HEK293 (cell line): ENCODE results near the gene POLD2.

ENCODE experiments used
- KLF1 ChIP-seq: fragments of 450-650 bp; formaldehyde crosslinking; IDR thresholded peaks from 2 replicates; pipeline ENCODE4 v1.5.1; 2016; ENCODE audit warnings: missing biosample characterization, missing genetic modification characterization
- TCF7L2 ChIP-seq: IDR thresholded peaks from 2 replicates; pipeline ENCODE4 v1.6.1; 2011; ENCODE audit warnings: low read depth, mild to moderate bottlenecking, inconsistent platforms, low read length, moderate library complexity, borderline replicate concordance
- ZBTB17 ChIP-seq: fragments of 450-650 bp; formaldehyde crosslinking; IDR thresholded peaks from 2 replicates; pipeline ENCODE4 v1.5.1; 2016; ENCODE audit warnings: missing biosample characterization, missing genetic modification characterization
- ZBTB7A ChIP-seq: fragments of 450-650 bp; formaldehyde crosslinking; IDR thresholded peaks from 2 replicates; pipeline ENCODE4 v1.5.1; 2016; ENCODE audit warnings: low read depth, missing biosample characterization, missing genetic modification characterization
- ZNF174 ChIP-seq: fragments of 450-650 bp; formaldehyde crosslinking; IDR thresholded peaks from 2 replicates; pipeline ENCODE4 v1.5.0; 2017; ENCODE audit warnings: missing biosample characterization, mild to moderate bottlenecking, missing genetic modification characterization
- ZNF274 ChIP-seq, 2 experiments: fragments of 200-500 bp in 1 of 2; fragments of 450-650 bp in 1 of 2; sonication (Bioruptor generic) in 1 of 2; formaldehyde crosslinking in 1 of 2; IDR thresholded peaks; 2 replicates each; pipeline versions ENCODE4 v1.5.1 to v1.6.1; 2014 to 2016; ENCODE audit warnings: borderline replicate concordance in 1 of 2, inconsistent platforms in 1 of 2, low read length in 1 of 2, missing biosample characterization in 1 of 2, missing genetic modification characterization in 1 of 2
- ZNF501 ChIP-seq: fragments of 450-650 bp; formaldehyde crosslinking; IDR thresholded peaks from 2 replicates; pipeline ENCODE4 v1.5.1; 2016; ENCODE audit warnings: missing biosample characterization, missing genetic modification characterization
- ZNF548 ChIP-seq: fragments of 450-650 bp; formaldehyde crosslinking; IDR thresholded peaks from 2 replicates; pipeline ENCODE4 v1.5.1; 2016; ENCODE audit warnings: missing biosample characterization, missing genetic modification characterization
- ZNF555 ChIP-seq: fragments of 450-650 bp; formaldehyde crosslinking; conservative IDR thresholded peaks from 2 replicates; pipeline ENCODE4 v1.5.1; 2017; ENCODE audit warnings: missing biosample characterization, mild to moderate bottlenecking, missing genetic modification characterization, inconsistent platforms
- ZNF610 ChIP-seq: fragments of 450-650 bp; formaldehyde crosslinking; IDR thresholded peaks from 2 replicates; pipeline ENCODE4 v1.5.1; 2016; ENCODE audit warnings: missing biosample characterization, missing genetic modification characterization, borderline replicate concordance
- ZSCAN23 ChIP-seq: fragments of 450-650 bp; formaldehyde crosslinking; IDR thresholded peaks from 2 replicates; pipeline ENCODE4 v1.5.1; 2016; ENCODE audit warnings: missing biosample characterization, missing genetic modification characterization
- TF ChIP-seq, protein P1 (sequence below): fragments of 450-650 bp; formaldehyde crosslinking; IDR thresholded peaks from 2 replicates; pipeline ENCODE4 v1.5.1; 2016; ENCODE audit warnings: missing biosample characterization, missing genetic modification characterization
- TF ChIP-seq, protein P2 (sequence below): fragments of 450-650 bp; formaldehyde crosslinking; IDR thresholded peaks from 2 replicates; pipeline ENCODE4 v1.5.1; 2016; ENCODE audit warnings: missing biosample characterization, missing genetic modification characterization

- TF ChIP-seq TCF7L2: no peak
- TF ChIP-seq ZBTB17 (tag by site-specific recombination): no peak
- no peak for TF ChIP-seq KLF1 (tag by site-specific recombination)
- TF ChIP-seq, protein P1, sequence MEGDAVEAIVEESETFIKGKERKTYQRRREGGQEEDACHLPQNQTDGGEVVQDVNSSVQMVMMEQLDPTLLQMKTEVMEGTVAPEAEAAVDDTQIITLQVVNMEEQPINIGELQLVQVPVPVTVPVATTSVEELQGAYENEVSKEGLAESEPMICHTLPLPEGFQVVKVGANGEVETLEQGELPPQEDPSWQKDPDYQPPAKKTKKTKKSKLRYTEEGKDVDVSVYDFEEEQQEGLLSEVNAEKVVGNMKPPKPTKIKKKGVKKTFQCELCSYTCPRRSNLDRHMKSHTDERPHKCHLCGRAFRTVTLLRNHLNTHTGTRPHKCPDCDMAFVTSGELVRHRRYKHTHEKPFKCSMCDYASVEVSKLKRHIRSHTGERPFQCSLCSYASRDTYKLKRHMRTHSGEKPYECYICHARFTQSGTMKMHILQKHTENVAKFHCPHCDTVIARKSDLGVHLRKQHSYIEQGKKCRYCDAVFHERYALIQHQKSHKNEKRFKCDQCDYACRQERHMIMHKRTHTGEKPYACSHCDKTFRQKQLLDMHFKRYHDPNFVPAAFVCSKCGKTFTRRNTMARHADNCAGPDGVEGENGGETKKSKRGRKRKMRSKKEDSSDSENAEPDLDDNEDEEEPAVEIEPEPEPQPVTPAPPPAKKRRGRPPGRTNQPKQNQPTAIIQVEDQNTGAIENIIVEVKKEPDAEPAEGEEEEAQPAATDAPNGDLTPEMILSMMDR (tag by site-specific recombination): no peak
- TF ChIP-seq, protein P2, sequence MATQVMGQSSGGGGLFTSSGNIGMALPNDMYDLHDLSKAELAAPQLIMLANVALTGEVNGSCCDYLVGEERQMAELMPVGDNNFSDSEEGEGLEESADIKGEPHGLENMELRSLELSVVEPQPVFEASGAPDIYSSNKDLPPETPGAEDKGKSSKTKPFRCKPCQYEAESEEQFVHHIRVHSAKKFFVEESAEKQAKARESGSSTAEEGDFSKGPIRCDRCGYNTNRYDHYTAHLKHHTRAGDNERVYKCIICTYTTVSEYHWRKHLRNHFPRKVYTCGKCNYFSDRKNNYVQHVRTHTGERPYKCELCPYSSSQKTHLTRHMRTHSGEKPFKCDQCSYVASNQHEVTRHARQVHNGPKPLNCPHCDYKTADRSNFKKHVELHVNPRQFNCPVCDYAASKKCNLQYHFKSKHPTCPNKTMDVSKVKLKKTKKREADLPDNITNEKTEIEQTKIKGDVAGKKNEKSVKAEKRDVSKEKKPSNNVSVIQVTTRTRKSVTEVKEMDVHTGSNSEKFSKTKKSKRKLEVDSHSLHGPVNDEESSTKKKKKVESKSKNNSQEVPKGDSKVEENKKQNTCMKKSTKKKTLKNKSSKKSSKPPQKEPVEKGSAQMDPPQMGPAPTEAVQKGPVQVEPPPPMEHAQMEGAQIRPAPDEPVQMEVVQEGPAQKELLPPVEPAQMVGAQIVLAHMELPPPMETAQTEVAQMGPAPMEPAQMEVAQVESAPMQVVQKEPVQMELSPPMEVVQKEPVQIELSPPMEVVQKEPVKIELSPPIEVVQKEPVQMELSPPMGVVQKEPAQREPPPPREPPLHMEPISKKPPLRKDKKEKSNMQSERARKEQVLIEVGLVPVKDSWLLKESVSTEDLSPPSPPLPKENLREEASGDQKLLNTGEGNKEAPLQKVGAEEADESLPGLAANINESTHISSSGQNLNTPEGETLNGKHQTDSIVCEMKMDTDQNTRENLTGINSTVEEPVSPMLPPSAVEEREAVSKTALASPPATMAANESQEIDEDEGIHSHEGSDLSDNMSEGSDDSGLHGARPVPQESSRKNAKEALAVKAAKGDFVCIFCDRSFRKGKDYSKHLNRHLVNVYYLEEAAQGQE (tag by site-specific recombination): no peak
- no peak for TF ChIP-seq ZNF274 (IDR thresholded peaks at IDR 0.05; ENCODE audit: low read length)
- no peak for TF ChIP-seq ZNF274 (tag by site-specific recombination; IDR thresholded peaks at IDR 0.05; ENCODE audit: borderline replicate concordance)
- TF ChIP-seq ZNF501 (tag by site-specific recombination): no peak
- TF ChIP-seq ZBTB7A: no peak
- TF ChIP-seq ZNF174 (tag by site-specific recombination): no peak
- TF ChIP-seq ZNF610 (tag by site-specific recombination): no peak
- TF ChIP-seq ZSCAN23 (tag by site-specific recombination): no peak
- TF ChIP-seq ZNF555 (tag by site-specific recombination): no peak
- TF ChIP-seq ZNF548 (tag by site-specific recombination): no peak
Observed at GRCh38 chr7:44172803-44173424, 49.6 kb upstream of the POLD2 start.
